HepG2 (cell line): ENCODE data around the gene SRD5A3. TPM values are rescaled to one million over a fixed set of nuclear protein-coding genes. Genes with fewer than 3 reads are reported as not detected.

Experiments
- ATAC-seq: fragments of 200-7000 bp; cut with Tn5 transposase; 3 replicates; pipeline ENCODE4 v1.9.1; 2020; ENCODE audit warnings: mild to moderate bottlenecking, moderate library complexity
- BruUV-seq: library from RNA; stranded (reverse); fragments of 400-500 nt; replicated peaks from 2 replicates; lab custom pipeline; 2021; lab: Mats Ljungman, UMichigan
- CTCF ChIA-PET: fragments of 300-600 bp; formaldehyde crosslinking; extraction: SDS; loops from one replicate; lab custom pipeline; 2021; ENCODE audit warnings: low total read pairs, inconsistent platforms, low intra/inter-chr PET ratio; lab: Yijun Ruan, JAX
- POLR2A ChIA-PET: fragments of 350-600 bp; sonication (Branson Sonifier 250); formaldehyde crosslinking; loops from one replicate; lab custom pipeline; 2020; ENCODE audit warnings: antibody characterized with exemption, inconsistent platforms; lab: Yijun Ruan, JAX
- DNase-seq: peaks from one replicate; pipeline ENCODE4 v3.0.0-alpha.2; 2015; ENCODE audit warnings: low spot score
- FAIRE-seq: peaks from 3 replicates; lab custom pipeline; 2011; peaks lifted over from hg19 to GRCh38; lab: Jason Lieb, UNC
- H2AFZ ChIP-seq: one replicate; pipeline ENCODE4 v1.6.1; 2011; ENCODE audit warnings: low read length, inconsistent platforms
- H3K27ac ChIP-seq: fragments of 300-600 bp; 3 replicates; pipeline ENCODE4 v1.8.0; 2011; ENCODE audit warnings: mixed run types, mild to moderate bottlenecking, mixed read lengths, low read length, inconsistent platforms; ENCODE audit not compliant: insufficient read depth; ENCODE audit errors: extremely low read length
- H3K27me3 ChIP-seq, 2 experiments: fragments of 200-600 bp in 1 of 2; 2 replicates in 1 of 2; 3 replicates in 1 of 2; pipeline versions ENCODE4 v1.6.0 to v1.8.0; 2011; ENCODE audit warnings: low read length in 2 of 2, mild to moderate bottlenecking in 2 of 2, moderate library complexity in 2 of 2, inconsistent platforms in 1 of 2; ENCODE audit not compliant: insufficient read depth in 2 of 2, control insufficient read depth in 1 of 2
- H3K36me3 ChIP-seq, 2 experiments: fragments of 200-600 bp in 1 of 2; replicated peaks in 1 of 2; 2 replicates in 1 of 2; 3 replicates in 1 of 2; pipeline versions ENCODE4 v1.5.1 to v1.8.0; 2011; ENCODE audit warnings: low read length in 2 of 2, inconsistent platforms in 1 of 2; ENCODE audit not compliant: insufficient read depth in 2 of 2, control insufficient read depth in 1 of 2
- H3K4me1 ChIP-seq: 2 replicates; pipeline ENCODE4 v1.5.1; 2012; ENCODE audit warnings: low read length, inconsistent platforms; ENCODE audit not compliant: insufficient read depth
- H3K4me2 ChIP-seq: 2 replicates; pipeline ENCODE4 v1.6.0; 2011; ENCODE audit warnings: low read depth, low read length, inconsistent platforms
- H3K4me3 ChIP-seq, 3 experiments: fragments of 200-600 bp in 1 of 3; sonication (generic), shearing (Covaris generic) in 1 of 3; replicated peaks in 1 of 3; 2 replicates each; pipeline ENCODE4 v1.5.1; 2011 to 2016; ENCODE audit warnings: low read length in 3 of 3, inconsistent platforms in 2 of 3, low read depth in 2 of 3, mild to moderate bottlenecking in 2 of 3, control low read depth in 1 of 3, mixed read lengths in 1 of 3; ENCODE audit not compliant: insufficient read depth in 1 of 3
- H3K79me2 ChIP-seq: one replicate; pipeline ENCODE4 v1.6.1; 2011; ENCODE audit warnings: low read length, inconsistent platforms; ENCODE audit not compliant: insufficient read depth
- H3K9ac ChIP-seq: 2 replicates; pipeline ENCODE4 v1.6.0; 2011; ENCODE audit warnings: mild to moderate bottlenecking, low read depth, low read length, inconsistent platforms; ENCODE audit not compliant: insufficient read depth
- H3K9me3 ChIP-seq: 2 replicates; pipeline ENCODE4 v1.5.1; 2012; ENCODE audit warnings: mild to moderate bottlenecking, low read length
- H4K20me1 ChIP-seq: 2 replicates; pipeline ENCODE4 v1.6.0; 2011; ENCODE audit warnings: inconsistent platforms, mild to moderate bottlenecking, low read length, moderate library complexity; ENCODE audit not compliant: insufficient read depth
- ADNP ChIP-seq: sonication (generic); formaldehyde crosslinking; IDR thresholded peaks from 2 replicates; pipeline ENCODE4 v1.4.0; 2020; ENCODE audit warnings: missing genetic modification reagents
- EHMT2 ChIP-seq: fragments of 200-600 bp; sonication (generic); IDR thresholded peaks from 2 replicates; pipeline ENCODE4 v1.7.0; 2017; ENCODE audit warnings: antibody characterized with exemption, low read depth, low read length, borderline replicate concordance
- HCFC1 ChIP-seq: fragments of 150-350 bp; IDR thresholded peaks from 2 replicates; pipeline ENCODE4 v1.6.1; 2014; ENCODE audit warnings: low read depth, low read length
- HNF4A ChIP-seq: sonication (generic); formaldehyde crosslinking; IDR thresholded peaks from 2 replicates; pipeline ENCODE4 v1.4.0; 2020; ENCODE audit warnings: missing genetic modification reagents
- RAD51 ChIP-seq: fragments of 450-650 bp; IDR thresholded peaks from 2 replicates; pipeline ENCODE4 v1.6.1; 2016; ENCODE audit warnings: borderline replicate concordance
- SNAPC5 ChIP-seq: sonication (generic); formaldehyde crosslinking; IDR thresholded peaks from 2 replicates; pipeline ENCODE4 v1.8.1; 2023; ENCODE audit warnings: mild to moderate bottlenecking, missing genetic modification reagents, borderline replicate concordance
- SP2 ChIP-seq: sonication (generic); formaldehyde crosslinking; IDR thresholded peaks from 2 replicates; pipeline ENCODE4 v1.5.1; 2020; ENCODE audit warnings: mild to moderate bottlenecking, missing genetic modification reagents
- TAF15 ChIP-seq: fragments of 200-400 bp; formaldehyde crosslinking; IDR thresholded peaks from one replicate; pipeline ENCODE4 v1.6.1; 2018; ENCODE audit warnings: mild to moderate bottlenecking, low read depth, low read length; ENCODE audit not compliant: poor library complexity, severe bottlenecking
- THRA ChIP-seq: sonication (generic); formaldehyde crosslinking; IDR thresholded peaks from 2 replicates; pipeline ENCODE4 v1.4.0; 2020; ENCODE audit warnings: missing genetic modification reagents, borderline replicate concordance
- TMF1 ChIP-seq: sonication (generic); formaldehyde crosslinking; IDR thresholded peaks from 2 replicates; pipeline ENCODE4 v1.8.1; 2022; ENCODE audit warnings: low read depth, missing genetic modification reagents
- XBP1 ChIP-seq: sonication (generic); formaldehyde crosslinking; IDR thresholded peaks from 2 replicates; pipeline ENCODE4 v1.5.0; 2020; ENCODE audit warnings: missing genetic modification reagents
- ZFP62 ChIP-seq: sonication (generic); formaldehyde crosslinking; IDR thresholded peaks from 2 replicates; pipeline ENCODE4 v1.4.0; 2020; ENCODE audit warnings: missing genetic modification reagents
- ZFX ChIP-seq: sonication (generic); formaldehyde crosslinking; IDR thresholded peaks from 2 replicates; pipeline ENCODE4 v1.4.0; 2020; ENCODE audit warnings: mild to moderate bottlenecking, low read depth, missing genetic modification reagents, moderate library complexity
- ZNF292 ChIP-seq: sonication (generic); formaldehyde crosslinking; IDR thresholded peaks from 2 replicates; pipeline ENCODE4 v1.8.1; 2022; ENCODE audit warnings: mild to moderate bottlenecking, low read depth, missing genetic modification reagents, borderline replicate concordance
- ZNF362 ChIP-seq: sonication (generic); formaldehyde crosslinking; IDR thresholded peaks from 2 replicates; pipeline ENCODE4 v1.4.0; 2020; ENCODE audit warnings: missing genetic modification reagents, mild to moderate bottlenecking, borderline replicate concordance
- ZNF709 ChIP-seq: sonication (generic); formaldehyde crosslinking; IDR thresholded peaks from 2 replicates; pipeline ENCODE4 v1.5.0; 2020; ENCODE audit warnings: mild to moderate bottlenecking, missing genetic modification reagents
- WGBS: methylation state at CpG from one replicate; pipeline ENCODE4 v1.1.6; 2017; ENCODE audit warnings: low lambda C conversion rate; 5-methylcytosine and 5-hydroxymethylcytosine counted together
- in situ Hi-C: cut with HindIII; loops from 2 replicates; pipeline ENCODE4 v1.10.0; 2017; ENCODE audit warnings: low pct_unique_long_range_greater_than_20kb; ENCODE audit not compliant: extremely low pct_ligation_motif_present
- intact Hi-C: fragments of 100-400 bp; cut with micrococcal nuclease; formaldehyde crosslinking; loops from one replicate; pipeline ENCODE4 v1.10.0; 2022; ENCODE audit not compliant: unreplicated experiment
- polyA plus RNA-seq, 8 experiments: library from polyadenylated mRNA; depleted of rRNA in 3 of 8; stranded (reverse) in 7 of 8; unstranded in 1 of 8; fragments of >200 nt; fragmentation: Illumina TruSeq in 4 of 8; extraction: Trizol in 4 of 8; gene quantifications; 2 replicates each; pipeline versions ENCODE4 v1.2.1 to v1.2.3, GENCODE V29; 2011 to 2016; ENCODE audit warnings: low read depth in 4 of 8, missing spikeins in 1 of 8, mixed read lengths in 1 of 8; ENCODE audit not compliant: insufficient read depth in 1 of 8
- total RNA-seq, 5 experiments: library from RNA; depleted of rRNA; stranded (reverse); fragments of >200 nt; fragmentation: Illumina TruSeq; extraction: Trizol; gene quantifications; 2 replicates each; pipeline ENCODE4 v1.2.3, GENCODE V29; 2016; ENCODE audit warnings: low read depth in 1 of 5

Gene SRD5A3
- total and polyA plus RNA-seq, 2 of the 13 experiments (the other 11 are each of a cell fraction or from before 2014, with no cell fraction given), result 12.4 to 18.4 TPM

- WGBS, result 13% methylated on average over 2 of the region's 2 CpGs
- TF ChIP-seq RAD51 (peak; percentile 35; the same call in 1 of the 2 replicates), ZNF362 (CRISPR knock-in tag) (no peak)
- in situ Hi-C loops, result loop anchor here (25.0 kb wide), 1 partner anchor 482 kb away; the partner anchor contains the start of gene EXOC1
- H2AFZ ChIP-seq, result no peak overlapping the region
- ChIA-PET CTCF (no interaction called here), POLR2A (no interaction called here)
- no peaks in the 10 kb centered on the region for H4K20me1 ChIP-seq
- peak overlapping the region; percentile 39; the same call in 1 of the 2 replicates for H3K4me2 ChIP-seq
- H3K9ac ChIP-seq, result no peak overlapping the region
- BruUV-seq, result no TSS peak
- no peaks in the 10 kb centered on the region for H3K79me2 ChIP-seq
- DNase-seq (no peak), FAIRE-seq (no peak), ATAC-seq (no peak)
- no peak overlapping the region for H3K4me3 ChIP-seq
- H3K4me1 ChIP-seq, result peaks cover 27% of the 10 kb centered on the region
- no peaks in the 10 kb centered on the region for H3K9me3 ChIP-seq
- H3K27ac ChIP-seq, result no peak overlapping the region
- intact Hi-C loops, result no loop called here
- no peaks in the 10 kb centered on the region for H3K36me3 ChIP-seq
- no peaks in the 10 kb centered on the region for H3K27me3 ChIP-seq
Observed at GRCh38 chr4:55380576-55380975, 34.5 kb downstream of the SRD5A3 start.

- H3K36me3 ChIP-seq, result no peaks in the 10 kb centered on the region
- peak overlapping the region; percentile 35; the same call in 1 of the 2 replicates for H3K4me2 ChIP-seq
- BruUV-seq, result no TSS peak
- H3K79me2 ChIP-seq, result no peaks in the 10 kb centered on the region
- intact Hi-C loops, result no loop called here
- no peaks in the 10 kb centered on the region for H4K20me1 ChIP-seq
- H3K4me3 ChIP-seq, result no peak overlapping the region
- ChIA-PET POLR2A (no interaction called here), CTCF (no interaction called here)
- WGBS, result 38% methylated on average over 6 of the region's 7 CpGs
- H3K27ac ChIP-seq, result no peak overlapping the region
- in situ Hi-C loops, result loop anchor here (25.0 kb wide), 1 partner anchor 481 kb away; the partner anchor contains the start of gene EXOC1
- peaks cover 36% of the 10 kb centered on the region for H3K4me1 ChIP-seq
- no peak for DNase-seq
- no peaks in the 10 kb centered on the region for H3K9me3 ChIP-seq
- no peak overlapping the region for H3K9ac ChIP-seq
- peak overlapping the region; percentile 1 for H2AFZ ChIP-seq
- no peaks in the 10 kb centered on the region for H3K27me3 ChIP-seq
- FAIRE-seq, result no peak
- peak; percentile 85 for ATAC-seq
- TF ChIP-seq THRA (CRISPR knock-in tag), result no peak
- no peak for TF ChIP-seq EHMT2
- no peak for TF ChIP-seq TAF15
- TF ChIP-seq XBP1 (CRISPR knock-in tag), result no peak
- no peak for TF ChIP-seq ADNP
- TF ChIP-seq ZFX (CRISPR knock-in tag), result 0 out of 2 replicates have a peak, but pooled peaks have one; percentile 19
- no peak for TF ChIP-seq ZFP62 (CRISPR knock-in tag)
- TF ChIP-seq SP2 (CRISPR knock-in tag), result no peak
- TF ChIP-seq HNF4A (CRISPR knock-in tag), result peak; percentile 28; the same call in 1 of the 2 replicates
- no peak for TF ChIP-seq TMF1 (CRISPR knock-in tag)
- no peak for TF ChIP-seq ZNF709 (CRISPR knock-in tag)
- TF ChIP-seq ZNF292 (CRISPR knock-in tag), result peak; percentile 40; the same call in 1 of the 2 replicates
- TF ChIP-seq HCFC1, result no peak
- TF ChIP-seq SNAPC5 (CRISPR knock-in tag), result no peak
Observed at GRCh38 chr4:55381502-55381901, 35.5 kb downstream of the SRD5A3 start.
